ENCODE measurements around the gene COG8. TPM values are rescaled to one million over a fixed set of nuclear protein-coding genes. Genes with fewer than 3 reads are reported as not detected.
A peak's percentile ranks its signal among the peaks of the same experiment; 100 is the strongest.
"Not testable (repeated sequence)": the region's sequence is repeated elsewhere in the genome, so short reads cannot be mapped to it uniquely, and the experiment has no call there.

COG8 gene
- total RNA-seq, 4 donors from 2014 or later, result 24.0 to 36.0 (median 30.1) TPM

DNA sequence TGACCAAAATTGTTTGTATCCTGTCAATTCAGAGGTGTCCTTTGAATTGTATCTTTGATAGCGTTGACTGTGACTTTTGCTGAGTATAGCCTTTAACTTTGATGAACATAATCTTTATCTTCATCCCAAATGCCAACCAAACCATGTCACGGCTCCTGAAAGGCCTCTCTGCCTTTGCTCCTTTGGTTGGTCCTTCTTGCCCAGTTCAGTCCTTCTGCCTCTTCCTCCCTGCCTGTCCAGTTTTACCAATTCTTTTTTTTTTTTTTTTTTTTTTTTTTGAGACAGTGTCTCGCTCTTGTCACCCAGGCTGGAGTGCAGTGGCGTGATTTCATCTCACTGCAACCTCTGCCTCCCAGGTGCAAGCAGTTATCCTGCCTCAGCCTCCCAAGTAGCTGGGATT is 41.1 kb downstream of the COG8 start:
- H3K9me3 ChIP-seq, result no peaks in the 10 kb centered on the region
- 94 to 99% methylated on average over 4 of the region's 4 CpGs for WGBS, 2 donors
- TF ChIP-seq POLR2A (IDR thresholded peaks at IDR 0.05), result no peak
- TF ChIP-seq, protein P1, sequence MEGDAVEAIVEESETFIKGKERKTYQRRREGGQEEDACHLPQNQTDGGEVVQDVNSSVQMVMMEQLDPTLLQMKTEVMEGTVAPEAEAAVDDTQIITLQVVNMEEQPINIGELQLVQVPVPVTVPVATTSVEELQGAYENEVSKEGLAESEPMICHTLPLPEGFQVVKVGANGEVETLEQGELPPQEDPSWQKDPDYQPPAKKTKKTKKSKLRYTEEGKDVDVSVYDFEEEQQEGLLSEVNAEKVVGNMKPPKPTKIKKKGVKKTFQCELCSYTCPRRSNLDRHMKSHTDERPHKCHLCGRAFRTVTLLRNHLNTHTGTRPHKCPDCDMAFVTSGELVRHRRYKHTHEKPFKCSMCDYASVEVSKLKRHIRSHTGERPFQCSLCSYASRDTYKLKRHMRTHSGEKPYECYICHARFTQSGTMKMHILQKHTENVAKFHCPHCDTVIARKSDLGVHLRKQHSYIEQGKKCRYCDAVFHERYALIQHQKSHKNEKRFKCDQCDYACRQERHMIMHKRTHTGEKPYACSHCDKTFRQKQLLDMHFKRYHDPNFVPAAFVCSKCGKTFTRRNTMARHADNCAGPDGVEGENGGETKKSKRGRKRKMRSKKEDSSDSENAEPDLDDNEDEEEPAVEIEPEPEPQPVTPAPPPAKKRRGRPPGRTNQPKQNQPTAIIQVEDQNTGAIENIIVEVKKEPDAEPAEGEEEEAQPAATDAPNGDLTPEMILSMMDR (IDR thresholded peaks at IDR 0.05), result no peak
- DNase-seq, result no peak
- no peak overlapping the region for H3K4me3 ChIP-seq
- peaks cover 0 to 6% (median 0%) of the 10 kb centered on the region in 3 donors for H3K4me1 ChIP-seq
- no peaks in the 10 kb centered on the region for H3K27me3 ChIP-seq
- peaks cover 0 to 56% (median 0%) of the 10 kb centered on the region in 3 donors for H3K36me3 ChIP-seq
- intact Hi-C loops (cut with DNase I), result no loop called here
- H3K27ac ChIP-seq, result no peak overlapping the region

DNA sequence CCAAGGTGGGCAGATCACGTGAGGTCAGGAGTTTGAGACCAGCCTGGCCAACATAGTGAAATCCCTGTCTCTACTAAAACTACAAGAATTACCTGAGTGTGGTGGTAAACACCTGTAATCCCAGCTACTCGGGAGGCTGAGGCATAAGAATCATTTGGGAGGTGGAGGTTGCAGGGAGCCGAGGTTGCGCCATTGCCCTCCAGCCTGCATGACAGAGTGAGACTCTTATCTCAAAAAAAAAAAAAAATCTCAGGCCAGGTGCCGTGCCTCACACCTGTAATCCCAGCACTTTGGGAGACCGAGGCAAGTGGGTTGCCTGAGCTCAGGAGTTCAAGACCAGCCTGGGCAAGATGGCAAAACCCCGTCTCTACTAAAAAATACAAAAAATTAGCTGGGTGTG is 42.6 kb downstream of the COG8 start:
- H3K27me3 ChIP-seq; H3K4me1 ChIP-seq; H3K4me3 ChIP-seq; intact Hi-C loops (cut with DNase I); H3K9me3 ChIP-seq; H3K27ac ChIP-seq; DNase-seq: not testable (repeated sequence)
- peaks cover 0 to 43% (median 0%) of the 10 kb centered on the region in 3 donors for H3K36me3 ChIP-seq
- 94 to 95% methylated on average over 7 of the region's 7 CpGs for WGBS, 2 donors

DNA sequence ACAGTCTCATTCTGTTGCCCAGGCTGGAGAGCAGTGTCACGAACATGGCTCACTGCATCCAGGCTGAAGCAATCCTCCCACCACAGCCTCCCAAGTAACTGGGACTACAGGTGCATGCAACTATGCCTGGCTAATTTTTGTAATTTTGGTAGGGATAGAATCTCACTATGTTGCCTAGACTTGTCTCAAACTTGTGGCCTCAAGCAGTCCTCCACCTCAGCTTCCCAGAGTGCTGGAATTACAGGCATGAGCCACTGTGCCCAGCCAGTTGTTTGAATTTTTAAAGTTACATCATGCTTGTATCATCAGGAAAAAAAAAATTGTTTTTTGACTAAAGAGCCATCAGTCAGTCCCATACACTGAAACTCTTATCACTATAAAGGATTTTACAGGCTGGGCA is 45.3 kb downstream of the COG8 start:
- DNase-seq, result no peak
- Histone ChIP-seq H3K4me3 (no peak overlapping the region), H3K27ac (peak overlapping the region in 1 of 4 donors; percentile 9), H3K36me3 (peaks cover 0 to 20% (median 0%) of the 10 kb centered on the region in 3 donors), H3K27me3 (no peaks in the 10 kb centered on the region), H3K4me1 (peaks cover 0 to 14% (median 0%) of the 10 kb centered on the region in 3 donors), H3K9me3 (no peaks in the 10 kb centered on the region)
- 22 to 27% methylated on average over 1 of the region's 1 CpG for WGBS, 2 donors
- intact Hi-C loops (cut with DNase I), result loop anchor here (5.0 kb wide), 1 partner anchor 142 kb away; no protein-coding TSS in a partner anchor
- no peak for TF ChIP-seq POLR2A (IDR thresholded peaks at IDR 0.05)
- TF ChIP-seq, protein P1 (IDR thresholded peaks at IDR 0.05), result no peak

DNA sequence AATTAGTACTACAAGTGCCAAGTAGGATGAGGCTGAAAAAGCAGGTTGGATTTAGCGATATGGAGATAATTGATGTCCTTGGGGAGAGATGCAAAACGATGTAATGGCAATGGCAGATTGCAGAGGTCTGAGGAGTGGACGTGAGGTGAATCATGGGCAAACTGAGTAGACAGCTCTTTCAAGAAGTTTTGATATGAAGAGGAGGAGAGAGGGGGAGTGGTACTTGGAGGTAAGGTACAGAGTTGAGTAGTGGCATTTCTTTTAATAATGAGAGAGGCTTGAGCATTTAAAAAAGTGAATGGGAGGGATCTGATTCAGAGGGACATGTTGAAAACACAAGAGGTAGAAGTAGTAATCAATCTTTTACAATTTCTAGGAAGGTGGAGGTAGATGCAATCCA is 46.0 kb downstream of the COG8 start:
- intact Hi-C loops (cut with DNase I), result loop anchor here (5.0 kb wide), 1 partner anchor 141 kb away; no protein-coding TSS in a partner anchor
- Histone ChIP-seq H3K36me3 (peaks cover 0 to 22% (median 0%) of the 10 kb centered on the region in 3 donors), H3K27me3 (no peaks in the 10 kb centered on the region), H3K9me3 (no peaks in the 10 kb centered on the region), H3K4me1 (peaks cover 0 to 14% (median 0%) of the 10 kb centered on the region in 3 donors), H3K27ac (peak overlapping the region in 1 of 4 donors; percentile 9), H3K4me3 (no peak overlapping the region)
- TF ChIP-seq, protein P1 (IDR thresholded peaks at IDR 0.05), result no peak
- no peak for TF ChIP-seq POLR2A (IDR thresholded peaks at IDR 0.05)
- no peak for DNase-seq
- WGBS, 2 donors, result 59% methylated on average over 3 of the region's 3 CpGs

DNA sequence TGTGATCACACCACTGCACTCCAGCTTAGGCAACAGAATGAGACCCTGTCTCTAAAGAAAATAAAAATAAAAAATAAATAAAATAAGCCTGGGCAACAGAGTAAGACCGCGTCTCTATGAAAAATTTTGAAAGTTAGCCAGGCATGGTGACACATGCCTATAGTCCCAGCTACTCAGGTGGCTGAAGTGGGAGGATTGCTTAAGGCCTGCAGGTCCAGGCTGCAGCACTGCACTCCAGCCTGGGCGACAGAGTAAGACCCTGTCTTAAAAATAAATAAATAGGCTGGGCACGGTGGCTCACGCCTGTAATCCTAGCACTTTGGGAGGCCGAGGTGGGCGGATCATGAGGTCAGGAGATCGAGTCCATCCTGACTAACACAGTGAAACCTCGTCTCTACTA is 47.7 kb downstream of the COG8 start:
- H3K4me3 ChIP-seq, H3K27ac ChIP-seq, DNase-seq, H3K9me3 ChIP-seq, H3K27me3 ChIP-seq: not testable (repeated sequence)
- Histone ChIP-seq H3K36me3 (peaks cover 0 to 28% (median 0%) of the 10 kb centered on the region in 3 donors), H3K4me1 (peaks cover 0 to 19% (median 5%) of the 10 kb centered on the region in 3 donors)
- intact Hi-C loops (cut with DNase I), result loop anchor here (5.0 kb wide), 1 partner anchor 139 kb away; no protein-coding TSS in a partner anchor
- WGBS, 2 donors, result 87 to 98% methylated on average over 3 to 9 of the region's 9 CpGs

DNA sequence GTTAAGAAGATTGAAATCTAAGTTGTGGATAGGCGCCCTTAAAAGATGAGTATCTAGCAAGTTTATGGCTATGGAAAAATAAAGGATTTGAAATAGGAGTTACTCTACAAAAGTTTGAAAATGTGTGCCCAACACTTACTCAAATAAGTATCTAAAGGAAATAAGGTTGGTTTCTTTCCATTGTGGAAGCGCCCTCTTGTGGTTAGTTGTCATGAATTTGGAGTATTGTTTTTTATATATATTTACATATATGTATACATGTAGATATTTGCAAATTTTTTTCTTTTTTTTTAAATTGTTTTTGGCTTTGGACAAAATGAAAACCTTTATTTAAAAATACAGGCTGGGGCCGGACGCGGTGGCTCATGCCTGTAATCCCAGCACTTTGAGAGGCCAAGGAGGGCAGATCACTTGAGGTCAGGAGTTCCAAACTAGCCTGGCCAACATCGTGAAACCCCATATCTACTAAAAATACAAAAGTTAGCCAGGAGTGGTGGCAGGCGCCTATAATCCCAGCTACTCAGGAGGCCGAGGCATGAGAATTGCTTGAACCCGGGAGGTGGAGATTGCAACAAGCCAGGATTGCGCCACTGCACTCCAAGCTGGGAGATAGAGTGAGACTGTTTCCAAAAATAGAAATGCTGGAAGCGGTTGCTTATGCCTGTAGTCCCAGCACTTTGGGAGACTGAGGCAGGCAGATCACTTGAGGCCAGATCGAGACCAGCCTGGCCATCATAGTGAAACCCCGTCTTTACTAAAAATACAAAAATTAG is 52.2 kb downstream of the COG8 start:
- H3K4me3 ChIP-seq, result no peak overlapping the region
- TF ChIP-seq, protein P1 (IDR thresholded peaks at IDR 0.05), result peak; percentile 24 to 84 (median 58)
- TF ChIP-seq POLR2A (IDR thresholded peaks at IDR 0.05), result no peak
- intact Hi-C loops (cut with DNase I), result no loop called here
- H3K4me1 ChIP-seq, result peaks cover 0 to 22% (median 5%) of the 10 kb centered on the region in 3 donors
- no peak for DNase-seq
- H3K9me3 ChIP-seq, result no peaks in the 10 kb centered on the region
- WGBS, 2 donors, result 59 to 60% methylated on average over 13 of the region's 13 CpGs
- H3K27me3 ChIP-seq, result no peaks in the 10 kb centered on the region
- H3K27ac ChIP-seq, result peak overlapping the region in 1 of 4 donors; percentile 22
- peaks cover 6 to 59% (median 7%) of the 10 kb centered on the region in 3 donors for H3K36me3 ChIP-seq
